HG03378 (cell line): ENCODE results near the gene STKLD1.
"Not testable (repeated sequence)": the region's sequence is repeated elsewhere in the genome, so short reads cannot be mapped to it uniquely, and the experiment has no call there.

ENCODE experiments used
- ATAC-seq: cut with Tn5 transposase; IDR thresholded peaks from one replicate; pipeline ENCODE4 v1.9.1; 2021; ENCODE audit warnings: mild to moderate bottlenecking, moderate library complexity; ENCODE audit not compliant: unreplicated experiment

STKLD1 gene

DNA sequence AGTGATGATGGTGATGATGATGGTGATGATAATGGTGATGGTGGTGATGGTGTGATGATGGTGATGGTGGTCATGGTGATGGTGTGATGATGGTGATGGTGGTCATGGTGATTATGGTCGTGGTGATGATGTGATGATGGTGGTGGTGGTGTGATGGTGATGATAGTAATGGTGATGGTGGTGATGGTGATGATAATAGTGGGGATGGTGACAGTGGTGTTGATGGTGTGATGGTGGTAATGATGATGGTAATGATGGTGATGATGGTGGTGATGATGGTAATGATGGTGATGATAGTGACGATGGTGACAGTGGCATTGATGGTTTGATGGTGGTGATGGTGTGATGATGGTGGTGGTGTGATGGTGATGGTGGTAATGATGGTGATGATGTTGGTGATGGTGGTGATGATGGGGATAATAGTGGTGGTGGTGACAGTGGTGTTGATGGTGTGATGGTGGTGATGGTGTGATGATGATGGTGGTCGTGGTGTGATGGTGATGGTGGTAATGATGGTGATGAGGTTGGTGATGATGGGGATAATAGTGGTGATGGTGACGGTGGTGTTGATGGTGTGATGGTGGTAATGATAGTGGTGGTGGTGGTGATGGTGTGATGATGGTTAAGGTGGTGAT is 6.5 kb downstream of the STKLD1 start:
- ATAC-seq: no peak

DNA sequence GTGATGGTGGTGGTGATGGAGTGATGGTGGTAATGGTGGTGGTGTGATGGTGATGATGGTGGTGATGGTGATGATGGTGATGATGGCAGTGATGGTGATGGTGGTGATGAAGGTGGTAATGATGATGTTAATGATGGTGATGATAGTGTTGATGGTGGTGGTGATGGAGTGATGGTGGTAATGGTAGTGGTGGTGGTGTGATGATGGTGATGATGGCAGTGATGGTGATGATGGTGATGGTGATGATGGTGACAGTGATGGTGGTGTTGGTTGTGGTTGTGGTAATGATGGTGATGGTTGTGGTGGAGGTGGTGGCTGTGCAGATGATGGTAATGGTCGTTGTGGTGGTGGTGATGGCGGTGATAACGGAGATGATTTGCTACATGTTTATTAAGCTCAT is 7.3 kb downstream of the STKLD1 start:
- no peak for ATAC-seq

DNA sequence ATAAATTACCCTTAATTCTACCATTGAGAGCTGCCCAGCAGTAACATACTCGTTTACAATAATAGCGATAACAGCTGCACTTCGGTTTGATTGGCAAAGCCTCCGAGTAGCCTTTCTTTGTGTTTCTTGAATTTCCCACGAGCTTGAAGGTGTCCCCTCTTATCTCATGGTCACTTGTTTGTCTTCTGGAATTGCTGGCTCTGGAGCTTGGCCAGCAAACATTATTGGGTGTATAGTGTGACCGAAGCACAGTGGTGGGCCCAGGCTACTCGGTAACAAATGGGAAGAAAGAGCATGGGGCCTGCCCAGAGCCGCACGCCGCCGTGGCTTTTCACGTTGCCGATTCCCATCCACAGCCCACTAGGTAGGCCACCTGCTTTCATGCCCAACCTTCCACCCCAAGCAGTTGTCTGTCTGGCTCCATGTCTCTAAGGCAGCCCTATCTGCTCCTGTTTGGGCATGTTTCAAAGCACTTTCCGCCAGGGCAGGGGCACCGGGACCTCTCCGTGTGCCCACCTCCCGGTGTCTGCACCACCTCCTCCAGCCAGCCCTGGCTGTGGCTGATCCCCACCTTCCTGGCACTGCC is 8.7 kb downstream of the STKLD1 start:
- no peak for ATAC-seq

DNA sequence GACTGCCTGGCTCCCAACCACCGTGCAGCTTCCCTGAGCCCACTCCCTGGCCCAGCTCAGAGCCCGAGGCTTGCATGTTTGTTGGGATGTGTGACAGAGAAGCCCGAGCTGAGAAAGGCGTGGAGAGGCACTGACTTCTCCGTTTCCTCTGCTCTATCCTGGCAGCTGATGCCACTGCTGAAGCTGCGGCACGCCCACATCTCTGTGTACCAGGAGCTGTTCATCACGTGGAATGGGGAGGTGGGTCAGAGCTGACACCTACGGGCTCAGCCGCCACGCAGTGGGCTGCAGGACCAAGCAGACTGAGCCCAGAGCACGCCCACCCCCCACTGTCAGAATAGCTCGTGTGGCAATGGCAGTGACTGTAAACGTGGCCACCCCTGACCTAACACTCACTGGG is 9.3 kb downstream of the STKLD1 start:
- no peak for ATAC-seq

DNA sequence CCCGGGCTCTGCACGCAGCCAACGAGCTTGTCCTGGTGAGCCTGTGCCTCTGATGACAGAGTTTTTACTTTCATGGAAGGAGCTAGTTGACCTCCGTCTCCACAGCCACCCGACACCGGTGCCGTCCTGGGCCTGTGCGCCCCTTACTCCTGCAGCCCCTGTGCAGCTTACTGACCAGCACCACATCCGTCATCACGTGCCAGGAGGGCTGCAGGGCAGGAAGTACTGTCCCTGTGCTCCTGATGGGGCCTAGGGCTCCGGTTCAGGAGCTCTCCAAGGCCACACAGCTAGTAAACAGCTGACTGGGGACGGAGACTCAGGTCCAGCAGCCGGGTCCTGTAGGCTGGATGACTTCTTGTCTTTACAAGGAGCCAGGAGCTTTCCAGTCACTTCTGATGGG is 10.2 kb downstream of the STKLD1 start:
- ATAC-seq: no peak

DNA sequence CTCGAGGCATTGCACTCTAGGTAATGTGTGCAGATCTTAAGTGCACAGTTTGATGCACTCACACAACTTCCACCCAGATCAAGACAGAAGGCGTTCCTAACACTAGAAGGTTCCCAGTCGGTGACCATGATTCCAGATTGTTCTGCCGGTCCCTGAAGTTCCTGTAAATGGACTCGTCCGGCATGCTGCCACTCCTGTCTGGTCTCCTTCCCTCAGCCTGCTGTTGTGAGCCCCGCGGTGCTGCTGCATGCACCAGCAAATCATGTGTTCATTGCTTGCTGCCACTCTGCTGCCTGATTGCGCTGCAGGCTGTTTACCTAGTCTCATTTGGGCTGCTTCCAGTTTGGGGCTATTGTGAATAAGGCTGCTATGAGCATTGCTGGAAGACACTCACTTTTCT is 11.5 kb downstream of the STKLD1 start:
- no peak for ATAC-seq

DNA sequence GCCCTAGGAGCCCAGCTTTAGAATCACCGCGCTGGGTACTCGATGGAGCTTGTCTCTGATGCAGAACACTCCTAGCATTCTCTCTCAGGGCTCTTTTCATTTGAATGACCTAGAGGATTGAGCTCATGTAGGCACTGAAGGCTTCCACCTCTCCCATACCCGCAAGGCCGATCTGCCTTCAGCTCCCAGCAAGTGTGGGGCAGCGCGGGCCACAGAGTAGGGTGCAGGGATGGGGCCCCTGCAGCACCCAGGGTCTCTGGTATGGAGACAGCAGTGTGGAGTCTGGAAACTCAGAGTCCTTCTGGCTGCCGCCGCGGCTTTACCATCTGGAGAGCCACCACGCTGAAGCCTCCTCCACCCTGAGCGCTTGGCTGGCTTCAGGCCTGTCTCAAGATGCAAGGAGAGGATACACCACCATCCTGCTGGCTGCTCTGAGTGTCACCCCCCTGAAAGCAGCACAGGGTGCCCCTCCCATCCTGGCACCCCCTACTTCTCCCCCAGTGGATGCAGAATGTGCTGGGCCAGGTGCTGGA is 12.9 kb downstream of the STKLD1 start:
- ATAC-seq: no peak

DNA sequence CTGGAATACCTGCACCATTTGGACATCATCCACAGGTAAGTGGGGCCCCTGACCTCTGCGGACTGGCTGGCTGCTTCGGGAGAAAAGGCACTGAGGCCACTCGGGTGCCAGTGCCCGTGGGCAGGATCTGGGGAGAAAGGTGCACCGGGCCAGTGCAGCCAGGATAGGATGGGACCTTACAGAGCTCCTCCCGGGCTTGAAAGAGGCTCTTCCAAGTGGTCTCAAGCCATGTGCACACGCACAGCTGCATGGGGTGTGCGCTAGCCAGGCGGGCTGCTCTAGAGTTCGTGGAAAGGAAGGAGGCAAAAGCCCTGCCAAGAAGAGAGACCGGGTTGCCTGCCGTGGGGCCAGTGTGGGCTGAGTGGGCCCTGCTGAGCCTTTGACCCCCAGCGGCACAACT is 13.4 kb downstream of the STKLD1 start:
- ATAC-seq: no peak

DNA sequence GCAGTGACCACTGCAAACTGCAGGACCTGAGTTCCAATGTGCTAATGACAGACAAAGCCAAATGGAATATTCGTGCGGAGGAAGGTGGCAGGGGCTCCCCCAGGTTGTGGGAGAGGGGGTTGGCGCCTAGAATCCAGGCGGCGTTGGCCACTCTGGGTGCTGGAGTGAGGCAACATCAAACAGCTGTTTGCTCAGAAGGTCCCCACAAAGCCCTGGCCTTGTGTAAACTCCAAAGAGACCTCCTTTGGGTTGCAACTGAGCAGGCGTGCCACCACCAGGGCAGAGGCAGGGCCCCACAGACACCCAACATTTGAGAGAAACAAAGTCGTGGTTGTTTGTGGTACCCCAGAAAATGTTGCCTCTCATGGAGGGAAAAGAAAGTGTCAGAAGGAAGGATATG is 14.5 kb downstream of the STKLD1 start:
- no peak for ATAC-seq

DNA sequence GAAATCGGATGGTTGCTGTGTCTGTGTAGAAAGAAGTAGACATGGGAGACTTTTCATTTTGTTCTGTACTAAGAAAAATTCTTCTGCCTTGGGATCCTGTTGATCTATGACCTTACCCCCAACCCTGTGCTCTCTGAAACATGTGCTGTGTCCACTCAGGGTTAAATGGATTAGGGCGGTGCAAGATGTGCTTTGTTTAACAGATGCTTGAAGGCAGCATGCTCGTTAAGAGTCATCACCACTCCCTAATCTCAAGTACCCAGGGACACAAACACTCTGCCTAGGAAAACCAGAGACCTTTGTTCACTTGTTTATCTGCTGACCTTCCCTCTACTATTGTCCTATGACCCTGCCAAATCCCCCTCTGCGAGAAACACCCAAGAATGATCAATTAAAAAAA is 15.3 kb downstream of the STKLD1 start:
- not testable (repeated sequence) for ATAC-seq

DNA sequence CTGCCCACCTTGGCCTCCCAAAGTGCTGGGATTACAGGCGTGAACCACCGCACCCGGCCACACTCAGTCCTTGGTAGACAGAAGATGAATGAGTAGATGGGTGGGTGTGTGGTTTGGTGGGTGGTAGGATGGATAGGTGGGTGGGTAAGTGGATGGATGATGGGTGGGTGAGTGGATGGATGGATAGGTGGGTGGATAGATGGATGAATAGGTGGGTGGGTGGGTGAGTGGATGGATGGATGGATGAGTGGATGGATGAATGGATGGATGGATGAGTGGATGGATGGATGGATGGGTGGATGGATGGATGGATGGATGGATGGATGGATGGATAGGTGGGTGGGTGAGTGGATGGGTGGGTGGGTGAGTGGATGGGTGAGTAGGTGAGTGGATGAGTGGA is 16.1 kb downstream of the STKLD1 start:
- ATAC-seq: not testable (repeated sequence)

DNA sequence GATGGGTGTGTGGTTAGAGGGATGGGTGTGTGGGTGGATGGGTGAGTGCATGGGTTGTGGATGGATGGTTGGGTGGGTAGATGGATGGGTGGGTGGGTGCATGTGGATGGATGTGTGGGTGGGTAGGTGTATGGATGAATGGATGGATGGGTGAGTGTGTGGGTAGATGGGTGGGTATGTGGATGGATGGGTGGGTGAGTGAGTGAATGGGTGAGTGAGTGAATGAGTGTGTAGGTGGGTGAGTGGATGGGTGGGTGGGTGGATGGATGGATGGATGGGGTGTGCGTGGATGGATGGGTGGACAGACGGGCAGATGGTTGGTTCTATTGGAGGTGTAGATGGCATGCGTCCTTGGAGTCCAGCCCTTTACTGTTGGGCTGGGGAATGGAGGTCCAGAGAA is 17.2 kb downstream of the STKLD1 start:
- no peak for ATAC-seq

DNA sequence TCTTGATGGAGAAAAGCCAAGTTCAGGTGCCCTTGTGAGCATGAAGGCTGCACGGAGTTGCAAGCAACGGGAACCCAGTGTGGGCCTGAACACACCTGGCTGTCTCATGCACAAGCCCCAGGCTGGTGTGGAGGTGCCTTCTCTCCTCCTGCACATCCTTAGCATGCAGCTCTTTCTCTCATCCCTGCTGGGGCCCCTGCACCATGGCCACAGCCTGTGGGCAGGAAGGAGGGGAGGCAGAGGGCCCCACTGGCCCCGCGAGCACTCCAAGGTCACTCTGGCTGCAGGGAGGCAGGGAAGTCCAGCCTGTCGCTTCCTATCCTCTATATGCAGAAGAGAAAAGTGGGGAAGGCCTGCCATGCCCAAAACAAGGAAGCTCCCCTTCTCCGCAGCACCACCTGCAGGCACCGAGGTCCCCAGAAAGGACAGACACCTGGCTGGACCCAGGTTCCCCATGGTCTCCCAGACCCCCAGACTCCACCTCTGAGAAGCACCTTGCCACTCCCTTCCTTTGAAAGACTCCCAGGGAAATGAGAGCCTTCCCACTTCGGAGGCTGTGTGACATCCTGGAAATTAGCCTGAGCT is 18.6 kb downstream of the STKLD1 start:
- ATAC-seq: no peak

DNA sequence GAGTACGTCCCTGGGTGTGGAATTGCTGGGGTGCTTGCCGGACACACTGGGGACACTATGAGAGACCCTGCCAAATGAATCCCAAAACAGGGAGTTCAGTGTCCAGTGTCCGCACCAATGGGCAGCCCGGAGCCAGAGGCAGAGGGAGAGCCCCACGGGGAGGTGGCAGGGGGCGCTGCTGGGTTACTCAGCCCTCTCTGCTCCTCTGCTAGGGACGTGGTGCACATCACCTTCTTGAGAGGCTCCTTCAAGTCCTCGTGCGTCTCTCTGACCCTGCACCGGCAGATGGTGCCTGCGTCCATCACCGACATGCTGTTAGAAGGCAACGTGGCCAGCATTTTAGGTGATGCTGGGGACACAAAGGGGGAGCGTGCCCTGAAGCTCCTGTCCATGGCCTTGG is 20.8 kb downstream of the STKLD1 start:
- no peak for ATAC-seq

DNA sequence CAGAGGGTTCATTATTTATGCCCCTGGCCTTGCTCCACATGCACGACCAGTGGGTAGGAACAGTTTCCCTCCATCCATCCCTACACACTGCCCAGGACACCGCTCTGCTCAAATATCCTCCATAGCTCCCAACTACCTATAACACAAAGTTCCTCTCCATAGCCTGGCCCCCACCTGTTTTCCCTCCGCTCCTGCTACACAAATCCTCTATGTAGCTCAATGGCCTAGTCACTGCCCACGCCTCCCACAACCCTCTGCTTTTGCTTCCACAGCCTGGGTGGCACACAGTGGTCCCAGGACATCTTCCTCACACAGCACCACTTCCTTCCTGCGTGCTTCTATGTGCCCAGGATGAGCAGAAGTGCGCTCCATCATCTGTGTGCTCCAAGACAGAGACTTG is 21.2 kb downstream of the STKLD1 start:
- ATAC-seq: no peak

DNA sequence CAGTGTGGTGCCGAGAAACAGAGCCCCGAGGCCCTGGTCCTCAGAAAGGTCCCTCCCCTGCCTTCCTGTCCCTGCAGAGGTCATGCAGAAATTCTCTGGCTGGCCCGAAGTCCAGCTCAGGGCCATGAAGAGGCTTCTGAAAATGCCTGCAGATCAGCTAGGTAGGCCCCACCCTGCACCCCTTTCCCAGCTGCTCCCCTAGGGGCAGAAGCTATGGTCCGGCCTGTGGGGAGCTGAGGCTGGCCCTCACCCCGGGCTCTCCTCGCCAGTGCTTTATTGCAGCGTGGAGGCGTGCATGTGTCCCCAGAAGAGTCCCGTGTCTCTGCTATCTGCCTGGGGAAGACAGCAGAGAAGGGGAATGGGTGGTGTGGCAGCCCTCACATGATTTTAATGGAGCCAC is 21.7 kb downstream of the STKLD1 start:
- ATAC-seq: no peak

DNA sequence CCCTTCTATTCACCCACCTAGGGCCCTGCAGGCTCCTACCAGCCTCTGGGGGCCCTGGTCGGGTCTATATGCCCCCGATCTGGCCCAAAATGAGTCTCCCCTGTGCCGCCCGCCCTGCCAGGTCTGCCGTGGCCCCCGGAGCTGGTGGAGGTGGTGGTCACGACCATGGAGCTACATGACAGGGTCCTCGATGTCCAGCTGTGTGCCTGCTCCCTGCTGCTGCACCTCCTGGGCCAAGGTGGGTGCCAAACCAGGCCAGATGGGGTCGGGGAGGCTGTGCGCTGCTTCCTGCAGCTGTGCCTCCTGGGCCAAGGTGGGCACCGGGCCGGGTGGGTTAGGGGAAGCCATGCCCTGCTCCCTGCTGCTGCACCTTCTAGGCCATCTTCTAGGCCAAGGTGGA is 24.1 kb downstream of the STKLD1 start:
- no peak for ATAC-seq

DNA sequence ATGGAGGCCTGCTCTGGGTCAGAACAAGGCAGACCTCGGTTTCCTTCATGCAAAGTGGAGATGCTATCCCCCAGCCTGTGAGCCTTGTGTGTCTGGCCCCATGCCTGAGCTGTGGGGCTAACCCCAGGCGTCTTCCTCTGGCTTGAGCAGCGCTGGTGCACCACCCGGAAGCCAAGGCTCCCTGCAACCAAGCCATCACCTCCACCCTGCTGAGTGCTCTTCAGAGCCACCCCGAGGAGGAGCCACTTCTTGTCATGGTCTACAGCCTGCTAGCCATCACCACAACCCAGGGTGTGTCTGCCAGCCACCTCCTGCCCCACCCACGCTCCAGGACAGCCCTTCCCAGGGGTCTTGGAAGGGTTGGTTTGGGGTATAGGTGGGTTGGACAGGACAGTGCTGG is 25.4 kb downstream of the STKLD1 start:
- no peak for ATAC-seq

DNA sequence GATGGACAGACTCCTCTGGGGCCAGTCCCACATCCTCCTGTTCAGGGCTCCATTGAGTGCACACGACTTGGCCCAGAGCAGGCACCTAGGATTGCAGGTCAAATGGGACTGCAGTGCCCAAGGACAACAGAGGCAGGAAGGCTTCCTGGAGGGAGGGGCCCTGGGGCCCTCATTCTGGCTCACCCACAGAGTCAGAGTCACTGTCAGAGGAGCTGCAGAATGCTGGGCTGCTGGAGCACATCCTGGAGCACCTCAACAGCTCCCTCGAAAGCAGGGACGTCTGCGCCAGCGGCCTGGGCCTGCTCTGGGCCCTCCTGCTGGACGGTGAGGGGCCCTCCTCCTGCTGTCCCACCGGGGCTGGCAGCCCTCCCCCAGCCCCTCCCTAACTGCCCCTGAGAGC is 26.5 kb downstream of the STKLD1 start:
- ATAC-seq: no peak

DNA sequence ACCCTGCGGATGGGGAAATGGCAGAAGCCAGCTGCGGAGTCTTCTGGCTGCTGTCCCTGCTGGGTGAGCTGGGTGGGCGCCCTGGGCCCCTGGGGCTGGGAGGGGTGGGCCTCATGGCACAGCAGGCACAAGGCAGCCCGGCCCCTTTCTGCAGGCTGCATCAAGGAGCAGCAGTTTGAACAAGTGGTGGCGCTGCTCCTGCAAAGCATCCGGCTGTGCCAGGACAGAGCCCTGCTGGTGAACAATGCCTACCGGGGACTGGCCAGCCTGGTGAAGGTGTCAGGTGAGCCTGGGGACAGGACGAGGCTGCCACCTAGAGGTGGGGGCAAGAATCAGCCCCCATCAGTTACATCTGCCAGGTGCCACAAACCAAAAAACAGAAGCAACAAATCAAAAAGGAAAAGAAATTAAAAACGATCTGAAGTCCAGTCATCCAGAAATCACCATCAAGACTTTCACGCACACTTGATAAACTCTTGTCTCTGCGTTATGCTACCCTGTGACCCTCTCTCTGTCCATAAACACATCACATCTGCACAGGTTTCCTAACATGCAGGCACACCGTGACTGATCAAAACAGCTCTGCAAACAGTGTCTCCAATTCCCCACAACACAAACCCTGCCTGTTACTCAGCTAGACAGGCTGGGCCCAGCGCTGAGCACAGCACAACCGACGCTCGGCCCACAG is 27.7 kb downstream of the STKLD1 start:
- no peak for ATAC-seq

DNA sequence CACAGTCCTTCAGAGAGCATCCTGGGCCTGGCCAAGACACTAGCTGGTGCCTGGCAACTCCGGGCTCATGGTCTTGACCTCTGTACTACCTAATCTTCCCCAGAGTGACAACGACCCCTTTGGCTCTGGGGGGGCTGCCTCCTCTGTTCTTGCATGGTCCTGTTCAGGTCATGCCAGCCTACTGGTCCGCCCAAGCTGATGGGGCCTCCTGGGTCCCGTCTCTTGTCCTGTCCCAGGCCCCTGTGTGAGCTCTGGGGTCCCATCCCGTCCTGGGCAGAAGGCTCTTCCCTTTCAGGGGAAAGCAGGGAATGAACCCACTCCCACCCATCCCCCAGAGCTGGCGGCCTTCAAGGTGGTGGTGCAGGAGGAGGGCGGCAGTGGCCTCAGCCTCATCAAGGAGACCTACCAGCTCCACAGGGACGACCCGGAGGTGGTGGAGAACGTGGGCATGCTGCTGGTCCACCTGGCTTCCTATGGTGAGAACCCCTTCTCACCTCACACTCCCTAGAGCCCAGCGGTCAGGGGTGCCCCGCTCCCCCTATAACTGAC is 28.4 kb downstream of the STKLD1 start:
- no peak for ATAC-seq
